H1 (cell line): ENCODE measurements around the gene ZNF284. TPM values are rescaled to one million over a fixed set of nuclear protein-coding genes. Genes with fewer than 3 reads are reported as not detected.
"Not testable (repeated sequence)": the region's sequence is repeated elsewhere in the genome, so short reads cannot be mapped to it uniquely, and the experiment has no call there.

Experiments
- CTCF ChIA-PET: fragments of 300-600 bp; sonication (Branson Sonifier 250); formaldehyde crosslinking; loops from one replicate; lab custom pipeline; 2021; ENCODE audit not compliant: partially characterized antibody; lab: Charles Lee
- POLR2A ChIA-PET: fragments of 300-600 bp; sonication (Branson Sonifier 250); formaldehyde crosslinking; loops from one replicate; lab custom pipeline; 2021; ENCODE audit warnings: inconsistent platforms; ENCODE audit not compliant: partially characterized antibody; lab: Charles Lee
- DNase-seq, 2 experiments: peaks; one replicate each; pipeline versions ENCODE4 v3.0.0 to v3.0.0-alpha.2; 2010 to 2022; ENCODE audit warnings: low spot score in 2 of 2, low read depth in 1 of 2, mixed read lengths in 1 of 2
- FAIRE-seq: peaks from 2 replicates; lab custom pipeline; 2011; peaks lifted over from hg19 to GRCh38; lab: Jason Lieb, UNC
- H2AFZ ChIP-seq: 2 replicates; pipeline ENCODE4 v1.8.1; 2012; ENCODE audit warnings: low read length, inconsistent platforms
- H2AK5ac ChIP-seq: 2 replicates; pipeline ENCODE4 v1.6.1; 2013; ENCODE audit warnings: low read depth, low read length
- H2BK120ac ChIP-seq: replicated peaks from 2 replicates; pipeline ENCODE3; 2013; ENCODE audit warnings: low read depth, low read length, inconsistent platforms
- H2BK12ac ChIP-seq: 2 replicates; pipeline ENCODE4 v1.6.1; 2013; ENCODE audit warnings: low read depth, low read length
- H2BK15ac ChIP-seq: 2 replicates; pipeline ENCODE4 v1.6.1; 2013; ENCODE audit warnings: low read length
- H2BK20ac ChIP-seq: 2 replicates; pipeline ENCODE4 v1.6.1; 2013; ENCODE audit warnings: low read length
- H2BK5ac ChIP-seq: 2 replicates; pipeline ENCODE4 v1.6.1; 2013; ENCODE audit warnings: low read depth, low read length
- H3K14ac ChIP-seq: 2 replicates; pipeline ENCODE4 v1.6.1; 2013; ENCODE audit warnings: inconsistent platforms; ENCODE audit not compliant: insufficient read length
- H3K18ac ChIP-seq: 2 replicates; pipeline ENCODE4 v1.6.1; 2013; ENCODE audit warnings: low read length; ENCODE audit errors: extremely low read depth
- H3K23ac ChIP-seq: 2 replicates; pipeline ENCODE4 v1.6.1; 2013; ENCODE audit warnings: inconsistent platforms; ENCODE audit not compliant: insufficient read length
- H3K23me2 ChIP-seq: 2 replicates; pipeline ENCODE4 v1.6.1; 2013; ENCODE audit warnings: low read depth, low read length
- H3K27ac ChIP-seq: 2 replicates; pipeline ENCODE4 v1.6.1; 2011; ENCODE audit warnings: low read depth, low read length, inconsistent platforms
- H3K27me3 ChIP-seq, 4 experiments: replicated peaks in 1 of 4; 1 replicate in 1 of 4; 2 replicates in 3 of 4; pipeline versions ENCODE4 v1.6.1 to v1.8.1; 2011 to 2013; ENCODE audit warnings: low read length in 3 of 4, mild to moderate bottlenecking in 3 of 4, inconsistent platforms in 2 of 4, mixed read lengths in 2 of 4, moderate library complexity in 1 of 4; ENCODE audit not compliant: control insufficient read depth in 3 of 4, insufficient read depth in 3 of 4; ENCODE audit errors: extremely low read depth in 1 of 4
- H3K36me3 ChIP-seq, 4 experiments: 2 replicates each; pipeline versions ENCODE4 v1.6.1 to v1.8.1; 2011 to 2013; ENCODE audit warnings: mild to moderate bottlenecking in 4 of 4, low read length in 3 of 4, moderate library complexity in 2 of 4, control low read depth in 1 of 4, inconsistent platforms in 1 of 4; ENCODE audit not compliant: insufficient read depth in 4 of 4, control insufficient read depth in 2 of 4
- H3K4ac ChIP-seq: replicated peaks from 2 replicates; pipeline ENCODE3; 2013; ENCODE audit warnings: low read length, low read depth, mixed read lengths, inconsistent platforms; ENCODE audit not compliant: insufficient read length
- H3K4me1 ChIP-seq, 4 experiments: replicated peaks in 1 of 4; 1 replicate in 1 of 4; 2 replicates in 3 of 4; pipeline versions ENCODE4 v1.6.1 to v1.8.1; 2011 to 2013; ENCODE audit warnings: low read length in 3 of 4, inconsistent platforms in 2 of 4, mixed read lengths in 1 of 4; ENCODE audit not compliant: insufficient read depth in 4 of 4, control insufficient read depth in 3 of 4
- H3K4me2 ChIP-seq, 2 experiments: 2 replicates each; pipeline versions ENCODE4 v1.6.1 to v1.8.1; 2011 to 2013; ENCODE audit warnings: low read depth in 2 of 2, low read length in 2 of 2, control low read depth in 1 of 2, inconsistent platforms in 1 of 2, mild to moderate bottlenecking in 1 of 2; ENCODE audit not compliant: insufficient read depth in 1 of 2
- H3K4me3 ChIP-seq, 4 experiments: fragments of 200-600, 300-600 bp in 1 of 4; sonication (generic), shearing (Covaris generic), sonication (Bioruptor Twin) in 1 of 4; 2 replicates each; pipeline versions ENCODE4 v1.5.1 to v1.8.1; 2011 to 2016; ENCODE audit warnings: low read length in 4 of 4, low read depth in 3 of 4, control low read depth in 2 of 4, inconsistent platforms in 2 of 4, mild to moderate bottlenecking in 2 of 4, mixed read lengths in 1 of 4, moderate library complexity in 1 of 4; ENCODE audit not compliant: insufficient read depth in 2 of 4; ENCODE audit errors: extremely low read depth in 1 of 4
- H3K56ac ChIP-seq: replicated peaks from 2 replicates; pipeline ENCODE3; 2013; ENCODE audit warnings: low read depth, mild to moderate bottlenecking, mixed read lengths, low read length, inconsistent platforms; ENCODE audit not compliant: insufficient read length
- H3K79me1 ChIP-seq: 2 replicates; pipeline ENCODE4 v1.6.1; 2013; ENCODE audit warnings: low read depth, low read length, control low read depth
- H3K79me2 ChIP-seq, 2 experiments: 2 replicates each; pipeline versions ENCODE4 v1.6.1 to v1.8.1; 2012 to 2013; ENCODE audit warnings: low read length in 2 of 2, mild to moderate bottlenecking in 2 of 2, inconsistent platforms in 1 of 2; ENCODE audit not compliant: insufficient read depth in 2 of 2, control insufficient read depth in 1 of 2
- H3K9ac ChIP-seq, 4 experiments: replicated peaks in 1 of 4; 1 replicate in 1 of 4; 2 replicates in 3 of 4; pipeline versions ENCODE4 v1.6.1 to v1.8.1; 2011 to 2013; ENCODE audit warnings: low read depth in 3 of 4, low read length in 3 of 4, control low read depth in 2 of 4, mild to moderate bottlenecking in 2 of 4, moderate library complexity in 2 of 4, inconsistent platforms in 1 of 4; ENCODE audit errors: extremely low read depth in 1 of 4
- H3K9me3 ChIP-seq, 2 experiments: 2 replicates each; pipeline versions ENCODE4 v1.6.1 to v1.8.1; 2012 to 2013; ENCODE audit warnings: mild to moderate bottlenecking in 2 of 2, moderate library complexity in 2 of 2, control low read depth in 1 of 2, inconsistent platforms in 1 of 2, low read depth in 1 of 2, low read length in 1 of 2, mixed read lengths in 1 of 2; ENCODE audit not compliant: insufficient read depth in 2 of 2
- H4K20me1 ChIP-seq, 2 experiments: replicated peaks in 1 of 2; 2 replicates each; pipeline versions ENCODE3 to v1.8.1; 2011 to 2013; ENCODE audit warnings: inconsistent platforms in 2 of 2, low read length in 2 of 2, mild to moderate bottlenecking in 1 of 2; ENCODE audit not compliant: insufficient read depth in 2 of 2, control insufficient read depth in 1 of 2
- H4K5ac ChIP-seq: 2 replicates; pipeline ENCODE4 v1.6.1; 2013; ENCODE audit warnings: low read length, low read depth, mixed read lengths, inconsistent platforms; ENCODE audit not compliant: insufficient read length
- H4K8ac ChIP-seq: 2 replicates; pipeline ENCODE4 v1.8.0; 2013; ENCODE audit warnings: mild to moderate bottlenecking, moderate library complexity, low read length, inconsistent platforms; ENCODE audit not compliant: insufficient read depth; ENCODE audit errors: extremely low read depth
- H4K91ac ChIP-seq: replicated peaks from 2 replicates; pipeline ENCODE3; 2013; ENCODE audit warnings: low read length, mixed read lengths, inconsistent platforms; ENCODE audit not compliant: insufficient read length
- BCL11A ChIP-seq, 2 experiments: IDR thresholded peaks; one replicate each; pipeline ENCODE4 v1.6.1; 2011; ENCODE audit warnings: low read depth in 2 of 2, low read length in 2 of 2, mild to moderate bottlenecking in 2 of 2
- RBBP5 ChIP-seq: IDR thresholded peaks from 2 replicates; pipeline ENCODE4 v1.7.1; 2012; ENCODE audit warnings: low read depth, mild to moderate bottlenecking, inconsistent platforms, low read length, moderate library complexity, borderline replicate concordance
- WGBS, 2 experiments: shearing (Covaris generic) in 1 of 2; methylation state at CpG; one replicate each; pipeline versions ENCODE4 v1.1.6 to v1.1.7; 2013 to 2015; ENCODE audit warnings: low lambda C conversion rate in 2 of 2, mixed read lengths in 2 of 2, inconsistent platforms in 1 of 2, low coverage in 1 of 2, missing lambda C conversion rate in 1 of 2; ENCODE audit not compliant: insufficient replicate concordance in 2 of 2, insufficient coverage in 1 of 2, insufficient read length in 1 of 2; ENCODE audit errors: extremely low coverage in 1 of 2, missing lambda C conversion rate in 1 of 2; 5-methylcytosine and 5-hydroxymethylcytosine counted together
- polyA plus RNA-seq, 7 experiments: library from polyadenylated mRNA; depleted of rRNA in 3 of 7; stranded (reverse) in 5 of 7; unstranded in 2 of 7; fragments of >200 nt in 5 of 7; fragments of 200-250 nt in 2 of 7; gene quantifications; 1 replicate in 5 of 7; 2 replicates in 1 of 7; 4 replicates in 1 of 7; pipeline versions ENCODE4 v1.2.1 to v1.2.3, GENCODE V29; 2011 to 2013; ENCODE audit warnings: missing spikeins in 2 of 7, mixed read lengths in 2 of 7
- total RNA-seq: library from RNA; stranded (reverse); fragmentation: NEBNext Ultra II Directional; extraction: Animal tissue kit (Norgen Biotek cat#: 25700); gene quantifications from 2 replicates; pipeline ENCODE4 v1.2.1, GENCODE V29; 2021

The ZNF284 gene
- total and polyA plus RNA-seq, 2 of the 8 experiments (the other 6 are each of a cell fraction or from before 2014, with no cell fraction given), result 1.1 to 3.4 TPM

- TF ChIP-seq BCL11A (IDR thresholded peaks at IDR 0.05; ENCODE audit: low read depth in 2 of 2, low read length in 2 of 2) (no peak), RBBP5 (no peak)
Measured at GRCh38 chr19:44113784-44114390, 41.9 kb downstream of the ZNF284 start (continued).

- FAIRE-seq, CTCF ChIA-PET: not testable (repeated sequence)
Measured at GRCh38 chr19:44121162-44121561, 49.2 kb downstream of the ZNF284 start.

More at GRCh38 chr19:44121162-44121561, 49.2 kb downstream of the ZNF284 start:
- H3K79me1 ChIP-seq, H3K4ac ChIP-seq, H3K18ac ChIP-seq, H2BK12ac ChIP-seq, H3K9me3 ChIP-seq, H3K4me1 ChIP-seq, H3K4me2 ChIP-seq, H2BK20ac ChIP-seq, H4K91ac ChIP-seq, H3K9ac ChIP-seq, H3K79me2 ChIP-seq, H2AFZ ChIP-seq, H3K27ac ChIP-seq, H2BK120ac ChIP-seq, H2BK5ac ChIP-seq, POLR2A ChIA-PET, H3K23me2 ChIP-seq, H3K56ac ChIP-seq, H4K5ac ChIP-seq, H2BK15ac ChIP-seq, DNase-seq, H3K14ac ChIP-seq, H4K20me1 ChIP-seq, H2AK5ac ChIP-seq, H4K8ac ChIP-seq, H3K27me3 ChIP-seq, H3K4me3 ChIP-seq, H3K23ac ChIP-seq: not testable (repeated sequence)
- WGBS, 2 experiments, result 80% methylated on average over 4 of the region's 4 CpGs; no CpG with 5 or more reads in 1 of the 2 experiments
- peaks cover 0 to 17% (median 9%) of the 10 kb centered on the region in 4 experiments; a peak in 5 of 8 replicates for H3K36me3 ChIP-seq
